BLaER1 (cell line): ENCODE measurements around the gene TCP11.

Experiments used
- H3K27ac ChIP-seq: shearing (Covaris generic); formaldehyde crosslinking; 2 replicates; pipeline ENCODE4 v1.8.1; 2022
- H3K27me3 ChIP-seq: shearing (Covaris generic); formaldehyde crosslinking; 2 replicates; pipeline ENCODE4 v1.8.1; 2022
- H3K36me3 ChIP-seq: shearing (Covaris generic); formaldehyde crosslinking; 2 replicates; pipeline ENCODE4 v1.8.1; 2022
- H3K4me1 ChIP-seq: shearing (Covaris generic); formaldehyde crosslinking; 2 replicates; pipeline ENCODE4 v1.8.1; 2022
- H3K4me2 ChIP-seq: shearing (Covaris generic); formaldehyde crosslinking; 2 replicates; pipeline ENCODE4 v1.8.1; 2022
- H3K4me3 ChIP-seq: shearing (Covaris generic); formaldehyde crosslinking; 2 replicates; pipeline ENCODE4 v1.8.1; 2022
- H3K9ac ChIP-seq: shearing (Covaris generic); formaldehyde crosslinking; 2 replicates; pipeline ENCODE4 v1.8.1; 2022
- H3K9me3 ChIP-seq: shearing (Covaris generic); formaldehyde crosslinking; 2 replicates; pipeline ENCODE4 v1.8.1; 2022
- H4K20me1 ChIP-seq: shearing (Covaris generic); formaldehyde crosslinking; 2 replicates; pipeline ENCODE4 v1.8.1; 2022
- Cebpa-rat ChIP-seq: shearing (Covaris generic); IDR thresholded peaks from 2 replicates; pipeline ENCODE4 v1.8.1; 2022

The TCP11 gene

GRCh38 chr6:35149891-35150566 is 8.9 kb upstream of the TCP11 start:
- Histone ChIP-seq H3K4me2 (no peak overlapping the region), H3K27ac (no peak overlapping the region), H3K4me1 (no peaks in the 10 kb centered on the region; the same call in 1 of the 2 replicates), H3K9me3 (no peaks in the 10 kb centered on the region), H3K36me3 (no peaks in the 10 kb centered on the region), H3K9ac (no peak overlapping the region), H3K27me3 (no peaks in the 10 kb centered on the region), H3K4me3 (no peak overlapping the region), H4K20me1 (no peaks in the 10 kb centered on the region)
- TF ChIP-seq Cebpa-rat: no peak

- Histone ChIP-seq H4K20me1 (no peaks in the 10 kb centered on the region), H3K36me3 (no peaks in the 10 kb centered on the region), H3K9me3 (no peaks in the 10 kb centered on the region), H3K4me2 (no peak overlapping the region), H3K27me3 (no peaks in the 10 kb centered on the region), H3K9ac (no peak overlapping the region), H3K4me3 (no peak overlapping the region), H3K4me1 (no peaks in the 10 kb centered on the region; the same call in 1 of the 2 replicates), H3K27ac (no peak overlapping the region)
- no peak for TF ChIP-seq Cebpa-rat
These were observed 7.1 kb upstream of the TCP11 start for GRCh38 chr6:35148167-35148741.

GRCh38 chr6:35147486-35147885 is 6.3 kb upstream of the TCP11 start:
- H3K4me2 ChIP-seq: no peak overlapping the region
- no peak for TF ChIP-seq Cebpa-rat
- no peaks in the 10 kb centered on the region for H3K36me3 ChIP-seq
- no peaks in the 10 kb centered on the region for H4K20me1 ChIP-seq
- peaks cover 3% of the 10 kb centered on the region for H3K4me1 ChIP-seq
- H3K9ac ChIP-seq: no peak overlapping the region
- H3K9me3 ChIP-seq: no peaks in the 10 kb centered on the region
- no peak overlapping the region for H3K27ac ChIP-seq
- H3K27me3 ChIP-seq: no peaks in the 10 kb centered on the region
- H3K4me3 ChIP-seq: no peak overlapping the region

GRCh38 chr6:35147026-35147425 is 5.9 kb upstream of the TCP11 start:
- Histone ChIP-seq H3K4me1 (peaks cover 8% of the 10 kb centered on the region), H3K4me2 (no peak overlapping the region), H3K4me3 (no peak overlapping the region), H3K36me3 (no peaks in the 10 kb centered on the region), H3K27me3 (no peaks in the 10 kb centered on the region), H3K9ac (no peak overlapping the region), H4K20me1 (no peaks in the 10 kb centered on the region), H3K27ac (no peak overlapping the region), H3K9me3 (no peaks in the 10 kb centered on the region)
- TF ChIP-seq Cebpa-rat: no peak

- Histone ChIP-seq H3K9me3 (no peaks in the 10 kb centered on the region), H3K27me3 (no peaks in the 10 kb centered on the region), H4K20me1 (no peaks in the 10 kb centered on the region), H3K4me1 (peaks cover 14% of the 10 kb centered on the region), H3K27ac (no peak overlapping the region), H3K9ac (no peak overlapping the region), H3K4me2 (no peak overlapping the region), H3K36me3 (no peaks in the 10 kb centered on the region), H3K4me3 (no peak overlapping the region)
- no peak for TF ChIP-seq Cebpa-rat
These were observed 5.3 kb upstream of the TCP11 start for GRCh38 chr6:35146453-35146852.

GRCh38 chr6:35145757-35146156 is 4.6 kb upstream of the TCP11 start:
- H3K27me3 ChIP-seq: no peaks in the 10 kb centered on the region
- no peak overlapping the region for H3K27ac ChIP-seq
- no peak overlapping the region for H3K4me3 ChIP-seq
- TF ChIP-seq Cebpa-rat: no peak
- H3K36me3 ChIP-seq: no peaks in the 10 kb centered on the region
- H4K20me1 ChIP-seq: no peaks in the 10 kb centered on the region
- H3K4me1 ChIP-seq: peaks cover 21% of the 10 kb centered on the region
- no peak overlapping the region for H3K9ac ChIP-seq
- H3K4me2 ChIP-seq: no peak overlapping the region
- H3K9me3 ChIP-seq: no peaks in the 10 kb centered on the region

- Histone ChIP-seq H3K9me3 (no peaks in the 10 kb centered on the region), H3K4me1 (peaks cover 29% of the 10 kb centered on the region), H3K27me3 (no peaks in the 10 kb centered on the region), H3K4me2 (peak overlapping the region; percentile 85), H3K36me3 (no peaks in the 10 kb centered on the region), H3K4me3 (no peak overlapping the region), H3K9ac (no peak overlapping the region), H3K27ac (no peak overlapping the region), H4K20me1 (no peaks in the 10 kb centered on the region)
- no peak for TF ChIP-seq Cebpa-rat
These were observed 1.7 kb upstream of the TCP11 start for GRCh38 chr6:35142588-35143569.

- peak overlapping the region; percentile 85 for H3K4me2 ChIP-seq
- no peaks in the 10 kb centered on the region for H4K20me1 ChIP-seq
- peak overlapping the region; percentile 52 for H3K4me3 ChIP-seq
- H3K9me3 ChIP-seq: no peaks in the 10 kb centered on the region
- no peaks in the 10 kb centered on the region for H3K27me3 ChIP-seq
- H3K9ac ChIP-seq: peak overlapping the region; percentile 65
- peak overlapping the region; percentile 72 for H3K27ac ChIP-seq
- TF ChIP-seq Cebpa-rat: no peak
- peaks cover 29% of the 10 kb centered on the region for H3K4me1 ChIP-seq
- H3K36me3 ChIP-seq: no peaks in the 10 kb centered on the region
These were observed 516 bp downstream of the TCP11 start for GRCh38 chr6:35140639-35141006.

- Histone ChIP-seq H3K4me3 (peak overlapping the region; percentile 52; the same call in 1 of the 2 replicates), H3K9ac (no peak overlapping the region), H3K27me3 (no peaks in the 10 kb centered on the region), H3K4me2 (peak overlapping the region; percentile 85), H3K27ac (peak overlapping the region; percentile 72; the same call in 1 of the 2 replicates), H4K20me1 (no peaks in the 10 kb centered on the region), H3K36me3 (no peaks in the 10 kb centered on the region), H3K9me3 (no peaks in the 10 kb centered on the region), H3K4me1 (peaks cover 29% of the 10 kb centered on the region)
- TF ChIP-seq Cebpa-rat: no peak
These were observed 1.1 kb downstream of the TCP11 start for GRCh38 chr6:35139924-35140638.
